Measurements from ENCODE around the gene CNTRL.
"Not testable (repeated sequence)": the region's sequence is repeated elsewhere in the genome, so short reads cannot be mapped to it uniquely, and the experiment has no call there.

Gene CNTRL

GRCh38 chr9:121172726-121173487 lies 98.2 kb downstream of the CNTRL start:
- H3K4me3 ChIP-seq (ENCODE audit: control insufficient read depth, low read depth, low read length): no peak overlapping the region
- DNase-seq (ENCODE audit: low read depth): no peak
- TF ChIP-seq CTCF (IDR thresholded peaks at IDR 0.05; ENCODE audit: control insufficient read depth, insufficient read depth, low read depth, low read length, missing control alignments): no peak

- no peak for TF ChIP-seq CTCF (IDR thresholded peaks at IDR 0.05; ENCODE audit: control insufficient read depth, insufficient read depth, low read depth, low read length, missing control alignments)
- DNase-seq (ENCODE audit: low read depth): no peak
- H3K4me3 ChIP-seq (ENCODE audit: control insufficient read depth, low read depth, low read length): no peak overlapping the region
Measured at GRCh38 chr9:121173501-121173900, 98.7 kb downstream of the CNTRL start.

DNA sequence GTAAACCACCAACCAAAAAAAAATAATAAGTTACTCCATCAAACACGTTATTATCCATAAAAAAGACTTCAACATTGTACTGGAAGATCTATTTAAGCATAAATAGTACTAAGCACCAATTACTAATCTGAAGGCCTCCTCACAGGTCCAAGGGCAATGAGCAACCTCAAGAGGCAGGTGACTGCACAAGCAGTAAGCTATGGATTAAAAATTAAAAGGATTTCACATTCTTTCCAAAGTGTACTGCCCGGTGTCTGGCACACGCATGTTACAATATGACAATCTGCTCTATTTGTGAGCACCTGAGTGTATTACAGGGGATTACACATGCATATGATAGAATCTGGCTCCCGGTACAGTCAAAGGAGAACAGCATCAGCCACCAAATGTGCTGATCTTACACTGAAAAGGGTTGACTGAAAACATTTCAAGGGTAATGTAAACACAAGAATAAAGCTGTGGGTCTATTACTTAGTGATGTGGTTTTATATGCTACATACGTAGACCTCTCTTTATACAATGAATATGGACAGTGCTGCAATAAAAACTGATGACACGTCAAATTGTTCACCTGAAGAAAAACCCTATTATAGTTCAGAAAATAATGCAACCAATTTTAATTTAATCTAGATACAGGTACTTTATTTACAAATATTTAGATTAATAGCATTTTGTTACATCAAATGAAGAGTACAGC lies 104.1 kb downstream of the CNTRL start:
- no peak overlapping the region for H3K4me3 ChIP-seq (ENCODE audit: control insufficient read depth, low read depth, low read length)
- TF ChIP-seq CTCF (IDR thresholded peaks at IDR 0.05; ENCODE audit: control insufficient read depth, insufficient read depth, low read depth, low read length, missing control alignments): no peak

GRCh38 chr9:121179373-121179721 lies 104.6 kb downstream of the CNTRL start:
- not testable (repeated sequence) for H3K4me3 ChIP-seq (ENCODE audit: control insufficient read depth, low read depth, low read length); DNase-seq (ENCODE audit: low read depth)

More for the DNA sequence above, 104.1 kb downstream of the CNTRL start:
- no peak for DNase-seq (ENCODE audit: low read depth)

DNA sequence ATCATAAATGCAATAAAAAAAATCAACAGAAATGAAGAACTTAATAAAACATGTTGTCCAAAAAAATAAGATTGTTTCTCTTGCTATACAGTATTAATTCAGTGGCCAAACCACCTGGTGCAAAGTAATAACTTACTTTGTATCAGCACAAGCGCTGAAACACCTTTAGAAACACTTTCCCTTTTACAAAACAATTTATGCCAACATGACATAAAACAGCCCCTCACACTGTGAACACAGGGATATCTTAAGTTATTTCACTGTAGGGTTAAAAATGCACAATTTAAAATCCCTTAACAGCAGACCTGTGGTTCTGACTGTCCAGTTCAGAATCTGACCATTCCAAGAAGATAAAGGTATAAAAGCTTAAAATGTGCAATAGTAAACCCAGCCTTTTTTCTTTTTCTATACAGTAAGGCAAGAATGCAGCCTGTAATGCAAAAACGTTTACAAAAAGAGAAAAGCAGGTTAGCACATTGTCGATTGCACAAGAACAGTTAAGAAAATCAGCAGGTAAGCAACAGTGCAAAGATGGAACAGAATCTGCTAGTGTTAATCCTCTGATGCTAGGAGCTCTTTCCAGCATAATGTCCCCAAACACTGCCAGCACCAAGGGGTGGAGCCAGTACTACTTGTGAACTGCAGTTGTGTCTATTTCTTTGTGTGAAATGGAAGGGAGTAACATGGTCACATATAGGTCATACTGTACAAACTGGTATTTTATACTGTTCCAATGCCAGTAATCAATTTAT lies 105.4 kb downstream of the CNTRL start:
- TF ChIP-seq CTCF (IDR thresholded peaks at IDR 0.05; ENCODE audit: control insufficient read depth, insufficient read depth, low read depth, low read length, missing control alignments): no peak
- no peak for DNase-seq (ENCODE audit: low read depth)
- H3K4me3 ChIP-seq (ENCODE audit: control insufficient read depth, low read depth, low read length): no peak overlapping the region

GRCh38 chr9:121182101-121182836 lies 107.5 kb downstream of the CNTRL start:
- no peak overlapping the region for H3K4me3 ChIP-seq (ENCODE audit: control insufficient read depth, low read depth, low read length)
- no peak for TF ChIP-seq CTCF (IDR thresholded peaks at IDR 0.05; ENCODE audit: control insufficient read depth, insufficient read depth, low read depth, low read length, missing control alignments)
- DNase-seq (ENCODE audit: low read depth): no peak

Data from AG09309 (cell line).